Activated CD4-positive, alpha-beta T cell treated with anti-CD3 and anti-CD28 coated beads, Interleukin-2, amount 50 U/mL, for 48 hours (primary cell): ENCODE measurements around the gene PDGFA.
A peak's percentile ranks its signal among the peaks of the same experiment; 100 is the strongest.

Experiments
- DNase-seq, 2 experiments: peaks; one replicate each; pipeline ENCODE4 v3.0.0-alpha.2; 2020

The PDGFA gene

DNA sequence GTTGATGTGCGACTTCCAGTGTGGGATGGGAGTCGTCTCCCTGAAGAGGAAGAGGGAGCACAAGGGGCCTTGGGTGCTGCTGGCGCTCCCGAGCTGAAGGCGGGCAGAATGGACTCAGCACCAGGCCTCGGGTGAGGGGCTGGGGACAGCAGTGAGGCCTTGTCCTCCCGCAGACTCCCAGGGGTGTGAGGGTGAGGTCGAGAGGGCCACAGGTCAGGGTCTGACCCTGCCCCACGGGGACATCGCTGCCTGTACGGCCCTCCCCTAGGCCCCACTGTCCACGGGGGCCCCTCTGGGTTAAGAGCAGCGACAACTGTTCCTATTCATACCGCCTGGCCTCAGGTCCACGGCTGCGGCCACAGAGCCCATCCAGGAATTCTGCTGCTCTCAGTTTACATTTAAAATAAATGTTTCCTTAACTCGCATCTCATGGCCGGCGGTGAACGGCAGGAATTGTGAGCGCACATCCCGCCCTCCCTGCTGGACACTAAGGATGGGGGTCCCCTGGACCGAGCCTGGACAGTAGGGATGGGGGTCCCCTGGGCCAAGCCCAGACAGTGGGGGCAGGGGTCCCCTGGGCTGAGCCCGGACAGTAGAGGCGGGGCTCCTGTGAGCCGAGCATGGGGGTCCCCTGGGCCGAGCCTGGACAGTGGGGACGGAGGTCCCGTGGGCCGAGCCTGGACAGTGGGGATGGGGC, 61.7 kb downstream of the PDGFA start:
- DNase-seq: no peak

DNA sequence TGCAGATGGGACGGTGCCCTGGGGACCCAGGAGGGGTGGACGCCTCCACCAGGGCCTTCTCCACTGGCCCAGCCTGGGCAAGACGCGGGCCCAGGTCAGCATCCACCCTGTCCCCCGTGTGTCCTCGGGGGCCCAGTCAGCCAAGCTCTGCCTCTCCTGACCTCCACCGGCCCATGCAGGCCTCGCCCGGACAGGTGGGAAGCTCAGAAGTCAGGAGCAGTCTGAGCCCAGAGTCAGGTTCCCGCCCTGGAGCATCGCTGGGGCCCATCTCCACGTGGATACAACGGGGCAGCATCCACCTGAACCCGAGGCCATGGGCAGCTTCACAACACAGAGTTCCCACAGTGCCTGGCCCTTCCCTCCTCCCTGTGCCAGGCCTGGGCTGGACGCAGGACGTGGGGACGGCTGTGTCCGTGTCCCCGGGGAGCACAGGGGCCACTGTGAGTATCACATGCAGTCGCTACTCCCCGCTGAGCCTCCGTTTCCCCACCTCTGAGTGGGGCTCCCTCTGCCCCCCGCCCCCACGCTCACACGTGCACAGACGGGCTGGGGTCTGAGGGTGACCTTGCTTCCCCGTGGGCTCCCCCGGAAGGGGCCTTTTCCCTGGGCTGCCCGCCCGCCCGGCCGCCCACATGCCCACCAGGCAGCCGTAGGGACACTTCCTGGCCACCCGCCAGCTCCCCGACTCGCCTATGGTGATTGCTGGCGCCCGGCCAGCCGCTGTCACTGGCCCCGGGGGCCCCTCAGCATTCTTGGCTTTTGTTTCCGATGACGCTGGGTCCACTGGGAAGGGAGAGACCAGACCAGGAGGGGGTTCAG, 64.3 kb downstream of the PDGFA start:
- no peak for DNase-seq

DNA sequence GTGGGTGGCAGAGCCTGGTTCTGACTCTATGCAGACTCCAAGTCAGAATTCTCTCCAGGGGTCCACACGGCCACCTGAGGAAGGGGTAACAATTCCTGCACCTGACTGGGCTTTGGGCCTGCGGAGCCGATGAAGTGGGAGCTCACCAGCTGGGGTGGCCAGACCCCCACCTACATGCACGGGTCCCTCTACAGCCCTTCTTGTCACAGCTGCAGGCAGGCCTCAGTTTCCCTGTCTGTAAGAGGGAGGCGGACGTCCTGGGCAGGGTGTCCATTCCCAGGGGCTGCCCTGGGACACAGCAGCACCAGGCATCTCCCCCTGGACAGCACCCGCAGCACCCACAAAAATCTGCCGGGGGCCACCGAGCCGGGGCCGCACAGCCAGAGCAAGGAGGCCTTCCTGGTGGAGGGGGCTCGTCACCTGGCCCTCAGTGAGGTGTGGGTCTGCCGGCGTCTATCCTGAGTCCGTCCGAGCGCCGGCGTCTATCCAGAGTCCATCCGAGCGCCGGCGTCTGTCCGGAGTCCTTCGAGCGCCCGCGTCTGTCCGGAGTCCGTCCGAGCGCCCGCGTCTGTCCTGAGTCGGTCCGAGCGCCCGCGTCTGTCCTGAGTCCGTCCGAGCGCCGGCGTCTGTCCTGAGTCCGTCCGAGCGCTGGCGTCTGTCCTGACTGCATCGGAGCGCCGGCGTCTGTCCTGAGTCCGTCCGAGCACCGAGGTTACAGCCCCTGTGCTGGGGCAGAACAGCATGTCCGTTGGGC, 65.1 kb downstream of the PDGFA start:
- no peak for DNase-seq

DNA sequence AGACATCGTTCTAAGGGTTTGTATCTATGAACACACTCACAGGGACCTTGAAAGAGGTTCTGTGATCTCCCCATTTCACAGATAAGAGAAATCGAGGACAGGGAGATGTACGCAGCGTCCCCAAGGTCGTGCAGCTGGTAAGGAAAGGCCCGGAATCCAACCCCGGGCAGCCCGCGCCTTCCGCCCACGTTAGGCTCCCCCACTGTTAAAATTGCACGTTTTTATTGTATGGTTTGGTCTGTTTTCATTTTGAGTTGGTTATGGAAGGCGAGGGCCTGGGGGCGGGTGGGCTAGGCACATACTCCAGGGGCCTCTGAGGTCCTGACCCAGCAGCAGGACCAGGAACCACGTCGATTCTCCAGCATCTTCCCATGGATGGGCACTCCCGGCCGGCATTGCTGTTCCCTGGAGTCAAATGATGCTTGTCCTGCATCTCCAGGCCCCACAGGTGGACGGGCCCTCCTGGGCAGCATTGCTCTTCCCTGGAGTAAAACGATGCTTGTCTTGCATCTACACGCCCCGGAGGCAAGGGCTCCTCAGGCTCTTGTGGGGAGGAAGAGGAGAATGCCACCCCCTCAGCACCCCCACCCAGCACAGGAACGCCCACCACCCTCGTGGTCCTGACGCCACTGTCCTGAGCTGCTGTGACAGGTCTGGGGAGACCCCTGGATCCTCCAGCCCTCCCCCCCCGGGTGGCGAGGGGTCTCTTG, 65.9 kb downstream of the PDGFA start:
- no peak for DNase-seq

DNA sequence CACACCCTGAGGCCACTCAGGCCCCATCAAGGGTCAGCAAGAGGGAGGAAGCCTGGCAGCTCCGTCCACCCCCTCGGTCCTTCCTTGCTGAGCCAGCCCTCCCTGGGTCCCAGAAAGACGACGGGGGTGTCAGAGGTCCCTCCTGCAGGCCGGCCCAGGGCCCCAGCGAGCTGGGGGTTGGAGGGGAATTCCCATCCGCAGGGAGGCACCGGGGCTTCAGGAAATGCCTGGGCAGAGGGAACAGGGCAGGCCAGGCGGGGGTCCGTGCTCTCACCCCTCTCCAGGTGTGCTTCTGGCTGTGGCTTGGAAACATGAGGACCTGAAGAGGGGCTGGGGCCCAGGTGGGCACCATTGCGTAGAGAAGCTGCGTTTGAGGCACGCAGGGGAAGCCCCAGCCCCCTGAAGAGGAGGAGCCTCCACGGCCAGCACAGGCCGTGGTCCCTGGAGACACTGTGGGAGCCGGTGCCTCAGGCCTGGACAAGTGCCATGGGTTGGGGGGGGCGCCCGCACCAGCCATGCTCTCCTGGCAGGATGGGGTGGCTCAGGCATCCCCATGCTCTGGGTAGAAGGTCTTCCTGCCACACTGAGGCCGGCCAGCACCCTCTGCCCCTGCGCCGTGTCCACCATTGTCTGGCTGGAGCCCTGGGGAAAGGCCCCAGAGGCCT, 66.7 kb downstream of the PDGFA start:
- no peak for DNase-seq

DNA sequence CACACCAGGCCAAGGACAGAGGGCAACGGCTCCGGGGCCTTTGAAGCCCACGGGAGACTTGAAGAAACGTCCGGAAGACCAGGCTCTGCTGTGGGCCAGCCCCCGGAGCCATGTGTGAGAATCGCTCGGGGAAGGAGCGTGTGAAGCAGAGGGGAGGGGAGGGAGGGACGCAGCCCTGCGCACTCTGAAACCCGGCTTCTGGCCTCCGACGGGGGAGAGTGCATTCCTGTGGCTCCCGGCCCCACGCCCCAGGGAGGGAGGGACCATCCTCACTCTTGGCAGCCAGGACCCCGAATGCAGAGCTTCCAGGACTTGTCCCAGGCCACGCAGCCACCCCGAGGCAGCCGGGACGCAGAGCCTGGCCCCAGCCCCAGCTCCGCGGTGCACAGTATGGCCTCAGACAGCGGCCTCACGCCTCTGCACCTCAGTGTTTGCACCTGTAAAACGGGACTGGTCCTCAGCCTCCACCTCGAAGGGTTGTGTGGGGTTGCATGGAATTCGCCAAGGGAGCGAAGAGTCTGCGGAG, 67.4 kb downstream of the PDGFA start:
- DNase-seq: no peak

DNA sequence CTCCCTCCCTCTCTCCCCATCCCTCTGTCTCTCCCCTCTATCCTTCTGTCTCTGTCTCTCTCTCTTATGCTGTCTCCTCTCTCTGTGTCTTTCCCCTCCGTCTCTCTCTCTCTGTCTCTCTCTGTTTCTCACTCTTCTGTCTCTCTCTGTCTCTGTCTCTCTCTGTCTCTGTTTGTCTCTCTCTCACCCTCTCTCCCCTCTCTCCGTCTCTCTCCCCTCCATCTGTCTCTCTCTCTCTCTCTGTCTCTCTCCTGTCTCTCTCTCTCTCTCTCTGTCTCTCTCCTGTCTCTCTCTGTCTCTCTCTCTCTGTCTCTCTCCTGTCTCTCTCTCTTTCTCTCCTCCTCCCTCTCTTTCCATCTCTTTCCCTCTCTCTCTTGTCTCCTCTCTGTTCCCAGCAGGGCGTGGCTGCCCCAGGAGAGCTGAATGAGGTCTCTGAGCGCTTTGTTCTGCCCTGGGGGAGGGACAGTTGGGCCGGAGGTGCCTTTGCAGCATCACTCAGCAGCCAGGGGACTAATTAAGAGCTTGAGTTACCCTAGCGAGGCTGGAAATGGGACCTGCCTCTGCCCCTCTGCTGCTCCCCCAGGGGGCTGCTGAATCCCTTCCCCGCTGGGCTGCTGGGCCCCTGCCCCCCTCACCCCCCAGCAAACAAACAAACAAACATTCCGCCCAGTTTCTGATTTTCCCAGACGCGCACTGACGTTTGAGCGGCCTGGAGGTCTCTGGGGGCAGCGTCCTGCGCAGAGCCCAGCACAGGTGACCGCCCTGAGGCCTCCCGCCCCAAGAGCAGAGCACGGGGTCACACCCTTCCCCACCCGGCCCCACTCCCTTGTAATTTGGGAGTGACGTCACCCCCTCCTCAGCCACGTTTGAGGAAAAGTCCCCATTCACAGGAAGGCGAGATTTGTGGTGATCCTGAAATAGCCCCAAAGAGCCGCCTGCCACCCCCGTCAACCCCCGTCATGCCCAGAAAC, 68.1 kb downstream of the PDGFA start:
- no peak for DNase-seq

DNA sequence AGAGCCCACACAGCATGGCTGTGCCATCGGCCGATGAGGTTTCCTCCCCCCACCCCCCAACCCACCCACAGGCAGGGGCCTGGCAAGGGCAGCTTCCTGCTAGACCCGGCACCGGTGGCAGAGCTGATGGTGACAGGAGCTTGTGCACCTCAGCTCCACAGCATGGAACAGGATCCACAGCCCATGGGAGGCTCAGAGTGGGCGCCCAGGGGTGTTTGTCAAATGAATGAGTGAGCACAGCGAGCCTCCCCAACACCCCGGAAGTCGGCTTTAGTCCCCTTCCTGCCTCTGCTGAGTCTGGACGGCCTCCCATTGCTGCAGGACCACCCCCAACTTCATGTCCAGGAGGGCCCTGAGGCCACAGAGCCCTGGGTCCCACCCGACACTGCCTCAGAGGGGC, 68.9 kb downstream of the PDGFA start:
- peak in 1 of 2 experiments; percentile 11 for DNase-seq

DNA sequence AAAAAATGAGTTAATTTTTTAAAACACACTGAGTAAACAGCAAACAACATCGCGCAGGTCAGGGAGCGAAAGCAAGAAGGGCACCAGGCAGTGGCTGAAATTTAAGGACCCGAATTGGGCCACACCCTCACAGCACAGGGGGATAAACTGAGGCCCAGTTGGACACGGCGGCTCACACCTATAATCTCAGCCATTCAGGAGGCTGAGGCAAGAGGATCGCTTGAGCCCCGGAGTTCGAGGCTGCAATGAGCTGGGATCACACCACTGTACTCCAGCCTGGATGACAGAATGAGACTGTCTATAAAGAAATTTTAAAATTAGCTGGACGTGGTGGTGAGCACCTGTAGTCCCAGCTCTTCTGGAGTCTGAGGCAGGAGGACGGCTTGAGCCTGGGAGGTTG, 69.6 kb downstream of the PDGFA start:
- DNase-seq: no peak

DNA sequence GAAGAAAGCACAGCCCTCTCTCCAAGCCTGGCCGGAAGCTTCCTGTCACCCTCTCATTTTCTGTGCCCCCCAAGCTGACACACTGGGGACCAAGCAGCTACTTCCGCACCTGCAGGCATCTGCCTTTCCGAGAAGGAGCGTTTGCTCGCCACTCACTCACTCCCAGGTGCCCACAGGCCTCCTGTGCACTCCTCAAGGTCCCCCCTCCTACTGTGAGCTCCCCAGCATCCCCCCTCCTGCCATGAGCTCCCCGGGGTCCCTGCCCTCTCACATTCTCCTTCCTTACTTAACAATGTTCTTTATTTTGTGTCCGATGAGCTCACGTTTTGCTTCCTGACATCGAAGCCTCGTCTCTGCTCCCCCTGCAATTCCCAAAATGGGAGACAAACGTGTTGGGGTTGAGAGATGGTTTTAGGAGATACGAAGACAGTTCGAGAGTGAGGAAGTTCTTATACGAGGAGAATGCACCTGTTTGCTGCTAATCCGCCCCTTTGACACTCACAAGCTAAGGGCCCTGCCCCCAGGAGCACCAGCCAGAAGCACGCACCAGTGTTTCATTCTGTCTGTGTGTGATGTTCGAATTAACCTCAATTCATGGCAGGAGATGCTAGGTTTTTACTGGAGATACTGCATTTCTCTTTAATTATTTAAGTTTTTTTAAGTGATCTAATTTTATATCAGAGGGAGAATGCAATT, 70.2 kb downstream of the PDGFA start:
- DNase-seq: no peak

DNA sequence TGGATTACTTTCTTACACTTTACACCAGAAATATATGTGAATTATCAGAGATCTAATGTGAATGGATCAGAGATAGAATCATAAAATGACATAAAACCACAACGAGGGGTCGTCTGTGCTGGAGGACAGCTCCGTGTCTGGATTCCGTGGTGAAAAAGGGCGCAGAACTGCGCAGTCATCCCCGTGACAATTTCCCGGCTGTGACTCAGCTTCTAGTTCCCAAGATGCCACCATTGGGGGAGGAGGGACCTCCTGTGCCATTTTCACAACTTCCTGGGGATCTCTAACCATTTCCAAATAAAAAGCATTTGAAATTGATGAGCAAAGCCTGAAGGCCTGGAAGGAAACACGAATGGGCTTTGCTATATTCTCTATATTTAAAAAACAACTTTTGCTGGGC, 72.1 kb downstream of the PDGFA start:
- DNase-seq: no peak
